Coronary artery (tissue), 2 donors: Measurements from ENCODE around the gene ZNF136.

Source experiments
- DNase-seq: peaks from one replicate; pipeline ENCODE4 v3.0.0-alpha.2; 2017; ENCODE audit warnings: low spot score
- H3K27ac ChIP-seq, 2 donors: fragments of 200-600 bp; sonication (generic); one replicate each; pipeline ENCODE4 v1.5.1; 2016 to 2019
- H3K4me3 ChIP-seq: fragments of 200-600 bp; sonication (generic); 2 replicates; pipeline ENCODE4 v1.5.1; 2016; ENCODE audit warnings: mild to moderate bottlenecking, moderate library complexity
- TF ChIP-seq, protein P1 (sequence below): fragments of 200-600 bp; sonication (generic); IDR thresholded peaks from one replicate; pipeline ENCODE4 v1.5.1; 2019; ENCODE audit warnings: antibody characterized with exemption

The ZNF136 gene

DNA sequence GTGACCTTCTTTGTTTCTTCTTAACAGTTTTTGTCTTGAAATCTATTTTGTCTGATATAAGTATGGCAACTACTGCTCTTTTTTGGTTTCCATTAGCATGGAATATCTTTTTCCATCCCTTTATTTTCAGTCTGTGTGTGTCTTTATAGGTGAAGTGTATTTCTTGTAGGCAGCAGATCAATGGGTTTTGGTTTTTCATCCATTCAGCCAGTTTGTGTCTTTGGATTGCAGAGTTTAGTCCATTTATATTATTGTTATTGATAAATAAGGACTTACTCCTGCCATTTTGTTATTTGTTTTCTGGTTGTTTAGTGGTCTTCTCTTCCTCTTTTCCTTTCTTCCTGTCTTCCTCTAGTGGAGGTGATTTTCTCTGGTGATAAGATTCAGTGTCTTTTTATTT, 54.4 kb downstream of the ZNF136 start:
- TF ChIP-seq, protein P1, sequence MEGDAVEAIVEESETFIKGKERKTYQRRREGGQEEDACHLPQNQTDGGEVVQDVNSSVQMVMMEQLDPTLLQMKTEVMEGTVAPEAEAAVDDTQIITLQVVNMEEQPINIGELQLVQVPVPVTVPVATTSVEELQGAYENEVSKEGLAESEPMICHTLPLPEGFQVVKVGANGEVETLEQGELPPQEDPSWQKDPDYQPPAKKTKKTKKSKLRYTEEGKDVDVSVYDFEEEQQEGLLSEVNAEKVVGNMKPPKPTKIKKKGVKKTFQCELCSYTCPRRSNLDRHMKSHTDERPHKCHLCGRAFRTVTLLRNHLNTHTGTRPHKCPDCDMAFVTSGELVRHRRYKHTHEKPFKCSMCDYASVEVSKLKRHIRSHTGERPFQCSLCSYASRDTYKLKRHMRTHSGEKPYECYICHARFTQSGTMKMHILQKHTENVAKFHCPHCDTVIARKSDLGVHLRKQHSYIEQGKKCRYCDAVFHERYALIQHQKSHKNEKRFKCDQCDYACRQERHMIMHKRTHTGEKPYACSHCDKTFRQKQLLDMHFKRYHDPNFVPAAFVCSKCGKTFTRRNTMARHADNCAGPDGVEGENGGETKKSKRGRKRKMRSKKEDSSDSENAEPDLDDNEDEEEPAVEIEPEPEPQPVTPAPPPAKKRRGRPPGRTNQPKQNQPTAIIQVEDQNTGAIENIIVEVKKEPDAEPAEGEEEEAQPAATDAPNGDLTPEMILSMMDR, result no peak
- DNase-seq, result no peak

DNA sequence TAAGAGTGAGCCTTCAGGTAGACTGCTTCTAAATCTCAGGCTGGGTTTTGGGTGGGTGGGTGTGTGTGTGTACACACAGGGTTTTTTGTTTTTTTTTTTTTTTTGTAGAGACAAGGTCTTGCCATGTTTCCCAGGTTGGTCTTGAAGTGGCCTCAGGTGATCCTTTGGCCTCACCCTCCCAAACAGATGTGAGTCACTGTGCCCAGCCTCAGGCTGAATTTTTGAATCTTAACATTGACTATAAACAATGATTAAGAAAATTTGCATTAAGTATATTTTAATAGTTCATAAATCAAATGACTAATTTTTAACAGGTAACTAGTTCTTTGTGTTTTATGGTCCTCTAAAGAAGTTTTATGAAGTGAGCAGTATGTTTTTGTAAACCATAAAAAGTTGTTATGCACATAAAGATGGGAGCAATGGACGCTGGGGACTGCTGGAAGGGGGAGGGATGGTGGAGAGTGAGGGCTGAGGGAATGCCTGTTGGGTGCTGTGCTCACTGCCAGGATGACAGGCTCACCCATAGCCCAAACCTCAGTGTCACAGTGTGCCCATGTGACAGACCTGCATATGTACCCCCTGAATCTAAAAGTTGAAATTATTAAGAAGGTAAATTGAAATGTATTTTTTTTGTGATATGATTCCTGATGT, 60.2 kb downstream of the ZNF136 start:
- DNase-seq, result no peak
- TF ChIP-seq, protein P1, result no peak
- Histone ChIP-seq H3K4me3 (no peak overlapping the region), H3K27ac (no peak overlapping the region)

More for the DNA sequence above, 54.4 kb downstream of the ZNF136 start:
- no peak overlapping the region for H3K27ac ChIP-seq
- no peak overlapping the region for H3K4me3 ChIP-seq

DNA sequence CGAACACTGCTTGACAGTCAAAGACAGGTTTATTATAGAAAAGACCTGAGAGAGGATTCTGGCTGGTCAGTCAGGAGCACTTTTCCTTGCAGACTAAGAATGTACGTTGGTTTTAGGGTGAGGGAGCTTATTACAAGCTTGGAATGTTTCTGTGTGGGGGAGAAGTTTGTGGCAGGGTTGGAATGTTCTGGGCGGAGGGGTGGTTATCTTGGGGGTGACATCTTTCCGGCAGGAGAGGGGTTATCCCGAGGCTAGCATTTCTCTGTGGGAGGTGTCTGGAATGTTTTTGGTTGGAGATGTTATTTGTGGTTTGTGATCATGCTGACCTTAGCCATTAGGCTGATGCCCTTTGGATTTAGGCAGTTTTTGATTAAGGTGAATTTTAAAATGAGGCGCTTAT, 61.8 kb downstream of the ZNF136 start:
- no peak overlapping the region for H3K4me3 ChIP-seq
- TF ChIP-seq, protein P1, result no peak
- DNase-seq, result no peak
- H3K27ac ChIP-seq, result no peak overlapping the region

DNA sequence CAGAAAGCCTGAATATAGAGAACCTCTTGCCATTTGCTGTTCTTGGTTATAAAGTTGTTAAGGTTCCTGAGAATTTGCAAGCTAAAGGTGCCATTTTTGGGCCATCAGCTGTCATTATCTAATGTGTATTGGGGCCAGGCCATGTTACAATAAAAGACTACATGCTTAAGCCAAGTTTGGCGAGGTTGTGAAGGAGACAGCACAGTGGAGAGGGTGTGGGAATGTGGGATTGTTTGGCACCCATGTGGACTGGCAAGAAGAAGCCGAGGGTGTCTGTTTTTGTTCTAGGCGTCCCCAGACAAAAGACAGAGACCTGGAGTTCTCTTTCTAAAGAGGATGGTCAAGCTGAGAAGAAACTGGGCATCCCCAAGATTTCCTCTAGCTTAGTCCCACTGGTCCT, 67.1 kb downstream of the ZNF136 start:
- no peak for DNase-seq
- Histone ChIP-seq H3K27ac (no peak overlapping the region), H3K4me3 (no peak overlapping the region)
- TF ChIP-seq, protein P1, result no peak

DNA sequence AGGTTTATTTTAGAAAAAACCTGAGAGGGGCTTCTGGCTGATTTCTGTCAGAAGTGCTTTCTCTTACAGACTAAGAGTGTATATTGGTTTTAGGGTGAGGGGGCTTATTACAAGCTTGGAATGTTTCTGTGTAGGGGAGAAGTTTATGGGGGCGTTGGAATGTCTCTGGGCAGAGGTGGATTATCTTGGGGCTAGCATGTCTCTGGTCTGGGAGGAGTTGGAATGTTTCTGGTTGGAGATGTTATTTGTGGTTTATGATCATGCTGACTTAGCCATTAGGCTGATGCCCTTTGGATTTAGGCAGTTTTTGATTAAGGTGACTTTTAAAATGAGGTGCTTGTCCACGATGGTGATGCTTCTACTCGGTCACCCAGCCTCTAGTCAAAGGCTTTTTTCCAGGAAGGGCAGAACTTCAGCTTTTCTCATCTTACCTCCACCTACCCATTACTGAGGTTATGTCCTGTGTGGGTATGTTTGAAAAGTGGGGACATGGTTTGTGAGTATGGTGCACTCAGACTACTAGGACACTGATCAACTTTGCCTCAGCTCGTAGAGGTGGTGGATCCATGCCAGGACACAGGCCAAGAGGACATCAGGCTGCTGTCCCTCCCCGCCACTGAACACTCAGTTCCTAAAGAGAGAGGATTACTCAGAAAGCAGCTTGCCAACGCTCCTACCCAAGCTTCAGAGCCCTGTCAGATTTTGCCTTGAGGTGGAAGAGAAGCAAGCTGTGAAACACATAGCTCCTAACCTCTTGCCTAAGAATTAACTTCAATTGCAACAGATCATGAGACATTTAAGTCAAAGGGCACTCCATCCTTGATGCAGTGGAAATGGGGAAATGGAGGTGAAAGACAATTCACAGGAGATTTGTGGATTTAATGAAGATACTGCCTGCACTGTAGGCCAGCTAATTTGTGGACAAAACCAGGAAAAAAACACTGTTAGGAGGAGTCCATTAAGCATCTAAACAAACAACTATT, 68.1 kb downstream of the ZNF136 start:
- TF ChIP-seq, protein P1, result no peak
- Histone ChIP-seq H3K4me3 (no peak overlapping the region), H3K27ac (no peak overlapping the region)
- no peak for DNase-seq

DNA sequence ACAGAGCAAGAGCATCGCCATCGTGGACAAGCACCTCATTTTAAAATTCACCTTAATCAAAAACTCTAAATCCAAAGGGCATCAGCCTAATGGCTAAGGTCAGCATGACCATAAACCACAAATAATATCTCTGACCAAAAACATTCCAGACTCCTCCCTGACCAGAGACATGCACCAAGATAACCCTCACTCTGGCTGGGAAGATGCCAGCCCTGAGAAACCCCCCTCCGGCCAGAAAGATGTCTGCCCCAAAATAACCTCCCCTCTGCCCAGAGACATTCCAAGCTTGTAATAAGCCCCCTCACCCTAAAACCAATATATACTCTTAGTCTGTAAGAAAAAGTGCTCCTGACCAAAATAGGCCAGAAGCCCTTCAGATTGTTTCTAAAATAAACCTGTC, 70.1 kb downstream of the ZNF136 start:
- Histone ChIP-seq H3K4me3 (no peak overlapping the region), H3K27ac (no peak overlapping the region)
- no peak for DNase-seq
- TF ChIP-seq, protein P1, result no peak
